SU-DHL-6 (cell line): Measurements from ENCODE around the gene GC.

Source experiments
- H2AFZ ChIP-seq: fragments of 200-600 bp; sonication (generic); 2 replicates; pipeline ENCODE4 v1.6.1; 2014; ENCODE audit warnings: low read depth, mild to moderate bottlenecking, moderate library complexity, mixed read lengths, antibody characterized with exemption, low read length; ENCODE audit not compliant: severe bottlenecking
- H3F3A ChIP-seq: fragments of 200-600 bp; shearing (Covaris generic); 2 replicates; pipeline ENCODE4 v1.6.0; 2016; ENCODE audit warnings: antibody characterized with exemption, mild to moderate bottlenecking; ENCODE audit not compliant: insufficient read depth
- H3K27ac ChIP-seq: fragments of 200-600 bp; sonication (generic); 2 replicates; pipeline ENCODE4 v1.5.1; 2016; ENCODE audit warnings: low read depth, mild to moderate bottlenecking, low read length, moderate library complexity, mixed read lengths
- H3K27me3 ChIP-seq: fragments of 200-600 bp; sonication (generic), shearing (Covaris generic); 2 replicates; pipeline ENCODE4 v1.6.0; 2014; ENCODE audit warnings: mild to moderate bottlenecking, low read length
- H3K36me3 ChIP-seq: fragments of 200-600 bp; sonication (generic); 2 replicates; pipeline ENCODE4 v1.6.1; 2014; ENCODE audit warnings: mild to moderate bottlenecking, low read length, mixed read lengths
- H3K4me2 ChIP-seq: fragments of 300-600, 200-600 bp; shearing (Covaris generic), sonication (generic); 2 replicates; pipeline ENCODE4 v1.6.0; 2014; ENCODE audit warnings: low read length, low read depth, mild to moderate bottlenecking; ENCODE audit not compliant: poor library complexity, severe bottlenecking
- H3K4me3 ChIP-seq: fragments of 200-600 bp; sonication (generic); 2 replicates; pipeline ENCODE4 v1.5.1; 2014; ENCODE audit warnings: antibody characterized with exemption, low read length, mild to moderate bottlenecking, mixed read lengths; ENCODE audit not compliant: insufficient read depth, poor library complexity, severe bottlenecking
- H3K79me2 ChIP-seq: fragments of 200-600 bp; sonication (generic); 2 replicates; pipeline ENCODE4 v1.6.1; 2014; ENCODE audit warnings: mild to moderate bottlenecking, low read length, moderate library complexity; ENCODE audit not compliant: insufficient read depth
- H3K9ac ChIP-seq: fragments of 200-600 bp; sonication (generic); 2 replicates; pipeline ENCODE4 v1.7.0; 2014; ENCODE audit warnings: mild to moderate bottlenecking, low read length
- H3K9me2 ChIP-seq: fragments of 200-600 bp; sonication (generic); replicated peaks from 2 replicates; pipeline ENCODE4 v1.6.1; 2014; ENCODE audit warnings: low read length; ENCODE audit not compliant: insufficient read depth
- H3K9me3 ChIP-seq: fragments of 200-600 bp; sonication (generic); 2 replicates; pipeline ENCODE4 v1.6.1; 2014; ENCODE audit warnings: low read length, mixed read lengths; ENCODE audit not compliant: insufficient read depth
- H4K20me1 ChIP-seq: fragments of 200-600 bp; sonication (generic); 2 replicates; pipeline ENCODE4 v1.6.1; 2014; ENCODE audit warnings: low read depth, mild to moderate bottlenecking, antibody characterized with exemption, low read length, moderate library complexity, mixed read lengths
- EZH2phosphoT487 ChIP-seq: fragments of 200-600 bp; sonication (generic), shearing (Covaris generic); conservative IDR thresholded peaks from 2 replicates; pipeline ENCODE4 v1.6.1; 2018; ENCODE audit warnings: mild to moderate bottlenecking, antibody characterized with exemption, low read length, moderate library complexity, mixed read lengths
- TF ChIP-seq, protein P1 (sequence below): fragments of 200-600 bp; sonication (generic); IDR thresholded peaks from one replicate; pipeline ENCODE4 v1.5.1; 2017; ENCODE audit warnings: antibody characterized with exemption, mild to moderate bottlenecking, low read length, moderate library complexity; ENCODE audit not compliant: insufficient read depth, poor library complexity, severe bottlenecking

Gene GC

DNA sequence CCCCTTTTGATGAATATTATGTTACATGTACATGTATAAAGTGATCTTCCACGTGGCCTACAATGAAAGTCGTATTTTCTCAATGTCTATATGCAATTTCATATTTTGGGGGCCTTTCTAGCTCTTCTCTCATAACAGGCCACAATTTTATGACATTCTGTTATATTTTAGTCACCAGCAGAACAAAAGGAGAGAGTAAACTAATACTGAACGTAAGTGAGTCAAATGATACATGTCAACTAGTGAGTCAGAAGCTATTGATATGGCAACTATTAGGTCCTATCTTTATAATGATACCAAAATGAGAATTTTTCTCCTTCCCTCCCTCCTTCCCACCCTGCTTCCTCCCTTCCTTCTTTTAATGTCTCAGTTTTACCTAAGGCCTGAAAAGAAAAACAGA is 14.4 kb downstream of the GC start:
- Histone ChIP-seq H3K27ac (no peak overlapping the region), H3K36me3 (no peaks in the 10 kb centered on the region), H3K9ac (no peak overlapping the region), H3F3A (no peaks in the 10 kb centered on the region), H2AFZ (no peak overlapping the region), H3K9me2 (no peaks in the 10 kb centered on the region), H3K9me3 (no peaks in the 10 kb centered on the region), H3K4me3 (no peak overlapping the region), H3K4me2 (no peak overlapping the region), H4K20me1 (no peaks in the 10 kb centered on the region), H3K27me3 (no peaks in the 10 kb centered on the region), H3K79me2 (no peaks in the 10 kb centered on the region)
- TF ChIP-seq, protein P1, sequence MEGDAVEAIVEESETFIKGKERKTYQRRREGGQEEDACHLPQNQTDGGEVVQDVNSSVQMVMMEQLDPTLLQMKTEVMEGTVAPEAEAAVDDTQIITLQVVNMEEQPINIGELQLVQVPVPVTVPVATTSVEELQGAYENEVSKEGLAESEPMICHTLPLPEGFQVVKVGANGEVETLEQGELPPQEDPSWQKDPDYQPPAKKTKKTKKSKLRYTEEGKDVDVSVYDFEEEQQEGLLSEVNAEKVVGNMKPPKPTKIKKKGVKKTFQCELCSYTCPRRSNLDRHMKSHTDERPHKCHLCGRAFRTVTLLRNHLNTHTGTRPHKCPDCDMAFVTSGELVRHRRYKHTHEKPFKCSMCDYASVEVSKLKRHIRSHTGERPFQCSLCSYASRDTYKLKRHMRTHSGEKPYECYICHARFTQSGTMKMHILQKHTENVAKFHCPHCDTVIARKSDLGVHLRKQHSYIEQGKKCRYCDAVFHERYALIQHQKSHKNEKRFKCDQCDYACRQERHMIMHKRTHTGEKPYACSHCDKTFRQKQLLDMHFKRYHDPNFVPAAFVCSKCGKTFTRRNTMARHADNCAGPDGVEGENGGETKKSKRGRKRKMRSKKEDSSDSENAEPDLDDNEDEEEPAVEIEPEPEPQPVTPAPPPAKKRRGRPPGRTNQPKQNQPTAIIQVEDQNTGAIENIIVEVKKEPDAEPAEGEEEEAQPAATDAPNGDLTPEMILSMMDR: no peak
- no peak for TF ChIP-seq EZH2phosphoT487

DNA sequence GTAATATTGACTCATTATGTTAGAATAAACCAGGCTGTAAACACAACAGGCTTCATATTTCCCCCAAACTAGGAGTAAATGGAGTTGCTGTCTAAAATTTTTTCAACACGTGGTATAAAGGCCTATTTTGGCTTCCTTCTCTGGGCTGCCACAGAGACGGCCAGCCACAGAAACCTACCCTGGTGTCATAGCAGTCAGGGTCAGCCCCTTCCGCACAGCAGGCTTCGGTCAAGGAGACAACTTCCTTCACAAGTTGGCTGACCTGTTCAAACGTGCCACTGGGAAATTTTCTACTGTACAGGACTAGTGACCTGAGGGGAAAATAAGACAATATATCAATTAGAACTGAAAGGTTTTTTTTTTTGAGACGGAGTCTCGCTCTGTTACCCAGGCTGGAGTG is 15.8 kb downstream of the GC start:
- Histone ChIP-seq H3K36me3 (no peaks in the 10 kb centered on the region), H3K9me3 (no peaks in the 10 kb centered on the region), H3K27ac (no peak overlapping the region), H2AFZ (no peak overlapping the region), H3K4me2 (no peak overlapping the region), H3K27me3 (no peaks in the 10 kb centered on the region), H3K9ac (no peak overlapping the region), H3K9me2 (no peaks in the 10 kb centered on the region), H3K4me3 (no peak overlapping the region), H3K79me2 (no peaks in the 10 kb centered on the region), H3F3A (no peaks in the 10 kb centered on the region), H4K20me1 (no peaks in the 10 kb centered on the region)
- TF ChIP-seq EZH2phosphoT487: no peak
- TF ChIP-seq, protein P1: no peak

DNA sequence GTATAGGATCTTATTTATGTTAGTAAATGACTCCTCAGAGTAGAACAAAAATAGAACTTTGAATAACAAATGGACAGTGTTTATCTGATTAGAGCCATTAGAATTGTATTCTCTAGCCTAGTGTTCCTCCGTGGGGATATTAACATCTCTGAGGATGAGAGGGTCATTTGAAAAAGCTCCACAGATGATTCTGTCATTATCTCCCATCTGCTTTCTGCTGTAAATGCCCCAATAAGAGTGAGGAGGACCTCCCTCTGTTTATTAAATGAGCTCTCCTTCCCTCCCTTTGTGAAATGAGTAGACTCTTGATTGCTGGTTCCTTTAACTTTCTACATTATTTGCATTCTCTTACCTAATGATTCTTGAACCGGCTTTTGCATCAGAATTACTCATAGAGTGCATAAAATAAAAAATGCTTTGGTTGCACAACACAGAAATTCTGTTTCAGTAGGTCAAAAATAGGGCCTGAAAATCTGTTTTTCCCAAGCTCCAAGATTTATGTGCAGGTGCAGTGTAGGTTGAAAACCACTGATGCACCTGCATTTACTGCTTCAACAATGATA is 18.0 kb downstream of the GC start:
- no peak overlapping the region for H3K4me2 ChIP-seq
- no peaks in the 10 kb centered on the region for H3K9me3 ChIP-seq
- H3K9ac ChIP-seq: no peak overlapping the region
- H2AFZ ChIP-seq: no peak overlapping the region
- TF ChIP-seq EZH2phosphoT487: no peak
- TF ChIP-seq, protein P1: no peak
- no peaks in the 10 kb centered on the region for H3K79me2 ChIP-seq
- no peaks in the 10 kb centered on the region for H3K36me3 ChIP-seq
- no peaks in the 10 kb centered on the region for H3K27me3 ChIP-seq
- no peaks in the 10 kb centered on the region for H4K20me1 ChIP-seq
- no peak overlapping the region for H3K4me3 ChIP-seq
- H3K27ac ChIP-seq: no peak overlapping the region
- H3K9me2 ChIP-seq: no peaks in the 10 kb centered on the region
- no peaks in the 10 kb centered on the region for H3F3A ChIP-seq

DNA sequence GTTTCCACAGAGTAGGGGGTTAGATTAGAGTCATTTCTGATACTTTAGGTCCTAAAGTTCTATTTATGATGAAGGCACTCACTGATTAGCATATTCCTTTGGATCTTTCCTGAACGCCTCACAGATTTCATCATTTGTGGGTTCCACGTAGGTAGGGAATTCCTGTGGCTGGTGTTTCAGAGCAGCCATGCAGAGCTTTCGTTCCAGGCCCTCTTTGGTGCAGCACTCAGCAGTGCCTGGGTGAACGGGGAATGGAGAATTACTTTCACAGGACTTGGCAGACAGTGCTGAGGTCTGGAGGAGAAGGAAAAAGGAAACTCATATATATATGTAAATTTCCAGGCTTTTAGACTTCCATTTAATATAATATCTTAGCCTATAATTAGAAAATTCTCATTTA is 18.5 kb downstream of the GC start:
- Histone ChIP-seq H4K20me1 (no peaks in the 10 kb centered on the region), H3K4me2 (no peak overlapping the region), H3K36me3 (no peaks in the 10 kb centered on the region), H3K4me3 (no peak overlapping the region), H3K27me3 (no peaks in the 10 kb centered on the region), H3K9me2 (no peaks in the 10 kb centered on the region), H3K9ac (no peak overlapping the region), H3F3A (no peaks in the 10 kb centered on the region), H3K79me2 (no peaks in the 10 kb centered on the region), H3K9me3 (no peaks in the 10 kb centered on the region), H2AFZ (no peak overlapping the region), H3K27ac (no peak overlapping the region)
- TF ChIP-seq, protein P1: no peak
- no peak for TF ChIP-seq EZH2phosphoT487
